ES-I3 (cell line): ENCODE measurements around the gene THAP2.

ENCODE experiments used
- H3K36me3 ChIP-seq: 2 replicates; pipeline ENCODE4 v1.6.1; 2013; ENCODE audit warnings: mild to moderate bottlenecking, low read length, control low read depth, moderate library complexity; ENCODE audit not compliant: insufficient read depth
- H3K4me1 ChIP-seq: 2 replicates; pipeline ENCODE4 v1.6.1; 2013; ENCODE audit warnings: mild to moderate bottlenecking, control low read depth, low read length; ENCODE audit not compliant: insufficient read depth
- H3K9ac ChIP-seq: 2 replicates; pipeline ENCODE4 v1.6.1; 2013; ENCODE audit warnings: low read depth, mild to moderate bottlenecking, low read length, moderate library complexity
- H3K9me3 ChIP-seq: 2 replicates; pipeline ENCODE4 v1.6.1; 2013; ENCODE audit warnings: mild to moderate bottlenecking, low read length, moderate library complexity; ENCODE audit not compliant: control insufficient read depth, insufficient read depth

The THAP2 gene

GRCh38 chr12:71649401-71649800 lies 14.7 kb upstream of the THAP2 start:
- Histone ChIP-seq H3K9me3 (peaks cover 5% of the 10 kb centered on the region; the same call in 1 of the 2 replicates), H3K9ac (no peak overlapping the region), H3K4me1 (no peaks in the 10 kb centered on the region), H3K36me3 (peaks cover 14% of the 10 kb centered on the region)

GRCh38 chr12:71652656-71653055 lies 11.4 kb upstream of the THAP2 start:
- H3K9ac ChIP-seq, result no peak overlapping the region
- H3K36me3 ChIP-seq, result peaks cover 10% of the 10 kb centered on the region
- H3K4me1 ChIP-seq, result no peaks in the 10 kb centered on the region
- H3K9me3 ChIP-seq, result peaks cover 9% of the 10 kb centered on the region; the same call in 1 of the 2 replicates

GRCh38 chr12:71653137-71653536 lies 11.0 kb upstream of the THAP2 start:
- Histone ChIP-seq H3K36me3 (peaks cover 10% of the 10 kb centered on the region), H3K9me3 (peaks cover 9% of the 10 kb centered on the region; the same call in 1 of the 2 replicates), H3K9ac (no peak overlapping the region), H3K4me1 (no peaks in the 10 kb centered on the region)

GRCh38 chr12:71654200-71654599 lies 9.9 kb upstream of the THAP2 start:
- no peaks in the 10 kb centered on the region for H3K4me1 ChIP-seq
- H3K9ac ChIP-seq, result no peak overlapping the region
- peaks cover 9% of the 10 kb centered on the region; the same call in 1 of the 2 replicates for H3K9me3 ChIP-seq
- peaks cover 14% of the 10 kb centered on the region for H3K36me3 ChIP-seq

GRCh38 chr12:71655495-71655894 lies 8.6 kb upstream of the THAP2 start:
- H3K9me3 ChIP-seq, result peaks cover 9% of the 10 kb centered on the region; the same call in 1 of the 2 replicates
- no peak overlapping the region for H3K9ac ChIP-seq
- peaks cover 14% of the 10 kb centered on the region for H3K36me3 ChIP-seq
- H3K4me1 ChIP-seq, result no peaks in the 10 kb centered on the region

- peaks cover 14% of the 10 kb centered on the region for H3K36me3 ChIP-seq
- no peaks in the 10 kb centered on the region for H3K4me1 ChIP-seq
- H3K9me3 ChIP-seq, result peaks cover 9% of the 10 kb centered on the region; the same call in 1 of the 2 replicates
- H3K9ac ChIP-seq, result no peak overlapping the region
These were observed 8.2 kb upstream of the THAP2 start for GRCh38 chr12:71655907-71656306.

- Histone ChIP-seq H3K36me3 (peaks cover 14% of the 10 kb centered on the region), H3K9ac (no peak overlapping the region), H3K9me3 (peaks cover 9% of the 10 kb centered on the region; the same call in 1 of the 2 replicates), H3K4me1 (no peaks in the 10 kb centered on the region)
These were observed 7.4 kb upstream of the THAP2 start for GRCh38 chr12:71656740-71657139.

GRCh38 chr12:71661977-71662530 lies 2.0 kb upstream of the THAP2 start:
- Histone ChIP-seq H3K9ac (peak overlapping the region; percentile 100), H3K36me3 (peaks cover 4% of the 10 kb centered on the region; the same call in 1 of the 2 replicates), H3K4me1 (no peaks in the 10 kb centered on the region; the same call in 1 of the 2 replicates), H3K9me3 (no peaks in the 10 kb centered on the region)

GRCh38 chr12:71662849-71663560 lies 1.1 kb upstream of the THAP2 start:
- Histone ChIP-seq H3K9me3 (no peaks in the 10 kb centered on the region), H3K9ac (peak overlapping the region; percentile 100), H3K36me3 (peaks cover 4% of the 10 kb centered on the region; the same call in 1 of the 2 replicates), H3K4me1 (no peaks in the 10 kb centered on the region; the same call in 1 of the 2 replicates)

- Histone ChIP-seq H3K4me1 (no peaks in the 10 kb centered on the region; the same call in 1 of the 2 replicates), H3K36me3 (no peaks in the 10 kb centered on the region), H3K9me3 (no peaks in the 10 kb centered on the region), H3K9ac (peak overlapping the region; percentile 100)
These were observed 449 bp downstream of the THAP2 start for GRCh38 chr12:71664411-71665089.

- H3K9ac ChIP-seq, result peak overlapping the region; percentile 100
- H3K36me3 ChIP-seq, result no peaks in the 10 kb centered on the region
- H3K9me3 ChIP-seq, result no peaks in the 10 kb centered on the region
- no peaks in the 10 kb centered on the region; the same call in 1 of the 2 replicates for H3K4me1 ChIP-seq
These were observed 976 bp downstream of the THAP2 start for GRCh38 chr12:71665090-71665463.

GRCh38 chr12:71666259-71666658 lies 2.2 kb downstream of the THAP2 start:
- H3K9ac ChIP-seq, result no peak overlapping the region
- H3K4me1 ChIP-seq, result no peaks in the 10 kb centered on the region; the same call in 1 of the 2 replicates
- H3K9me3 ChIP-seq, result no peaks in the 10 kb centered on the region
- H3K36me3 ChIP-seq, result no peaks in the 10 kb centered on the region

GRCh38 chr12:71671311-71671710 lies 7.2 kb downstream of the THAP2 start:
- no peaks in the 10 kb centered on the region for H3K9me3 ChIP-seq
- no peaks in the 10 kb centered on the region for H3K4me1 ChIP-seq
- H3K9ac ChIP-seq, result no peak overlapping the region
- H3K36me3 ChIP-seq, result no peaks in the 10 kb centered on the region

- Histone ChIP-seq H3K36me3 (no peaks in the 10 kb centered on the region), H3K9ac (no peak overlapping the region), H3K9me3 (no peaks in the 10 kb centered on the region), H3K4me1 (no peaks in the 10 kb centered on the region)
These were observed 7.7 kb downstream of the THAP2 start for GRCh38 chr12:71671816-71672215.
